Astrocyte of the hippocampus (primary cell): Measurements from ENCODE around the gene FBXO42.

ENCODE experiments used
- DNase-seq: peaks from one replicate; pipeline ENCODE4 v3.0.0; 2011; ENCODE audit warnings: low read depth, low spot score

The FBXO42 gene

DNA sequence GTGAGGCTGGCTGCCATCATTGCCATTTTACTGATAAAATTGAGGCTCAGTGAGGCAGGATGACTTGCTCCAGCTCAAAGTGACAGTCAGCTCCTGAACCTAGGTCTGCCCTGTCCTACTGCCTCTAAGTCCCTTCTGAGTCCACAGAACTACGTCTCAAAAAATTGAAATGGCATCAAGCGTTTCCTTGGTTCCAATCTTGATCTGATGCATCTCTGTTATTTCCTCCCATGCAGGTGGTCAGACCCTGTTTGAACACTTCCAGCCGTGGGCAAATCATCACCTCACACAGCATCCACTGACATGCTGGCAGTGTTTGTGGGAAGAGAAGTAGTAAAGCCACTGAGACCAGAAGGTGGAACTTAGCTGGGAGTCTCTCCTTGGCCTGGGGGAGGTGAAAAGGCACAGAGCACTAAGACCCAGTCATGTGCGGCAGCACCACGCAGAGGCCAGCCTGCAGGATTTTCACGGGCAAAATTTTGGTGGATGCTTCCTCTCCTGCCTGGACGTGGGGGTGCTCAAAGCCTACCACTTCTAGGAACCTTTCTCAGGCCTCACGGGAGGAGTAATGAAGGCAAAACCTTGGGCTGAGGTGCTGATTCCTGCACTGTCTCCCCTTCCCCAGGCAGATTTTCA, 107.5 kb downstream of the FBXO42 start:
- no peak for DNase-seq

GRCh38 chr1:16243936-16244649, 108.2 kb downstream of the FBXO42 start:
- peak; percentile 86 for DNase-seq

DNA sequence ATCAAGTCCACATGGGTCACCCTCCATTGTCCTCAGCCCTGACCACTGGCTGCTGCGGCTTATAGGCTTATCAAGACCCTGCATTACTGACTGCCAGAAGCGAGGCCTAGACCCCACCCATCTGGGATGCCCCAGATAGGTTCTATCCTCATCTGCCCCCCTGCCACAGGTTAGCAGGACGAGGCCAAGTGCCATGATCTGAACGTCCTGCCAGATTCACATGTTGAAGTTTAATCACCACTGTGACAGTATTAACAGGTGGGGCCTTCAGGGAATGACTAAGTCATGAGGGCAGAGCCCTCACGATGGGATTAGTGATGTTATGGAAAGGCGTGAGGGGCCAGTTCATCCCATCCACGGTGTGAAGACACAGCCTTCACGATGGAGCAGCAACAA, 109.1 kb downstream of the FBXO42 start:
- DNase-seq, result no peak

DNA sequence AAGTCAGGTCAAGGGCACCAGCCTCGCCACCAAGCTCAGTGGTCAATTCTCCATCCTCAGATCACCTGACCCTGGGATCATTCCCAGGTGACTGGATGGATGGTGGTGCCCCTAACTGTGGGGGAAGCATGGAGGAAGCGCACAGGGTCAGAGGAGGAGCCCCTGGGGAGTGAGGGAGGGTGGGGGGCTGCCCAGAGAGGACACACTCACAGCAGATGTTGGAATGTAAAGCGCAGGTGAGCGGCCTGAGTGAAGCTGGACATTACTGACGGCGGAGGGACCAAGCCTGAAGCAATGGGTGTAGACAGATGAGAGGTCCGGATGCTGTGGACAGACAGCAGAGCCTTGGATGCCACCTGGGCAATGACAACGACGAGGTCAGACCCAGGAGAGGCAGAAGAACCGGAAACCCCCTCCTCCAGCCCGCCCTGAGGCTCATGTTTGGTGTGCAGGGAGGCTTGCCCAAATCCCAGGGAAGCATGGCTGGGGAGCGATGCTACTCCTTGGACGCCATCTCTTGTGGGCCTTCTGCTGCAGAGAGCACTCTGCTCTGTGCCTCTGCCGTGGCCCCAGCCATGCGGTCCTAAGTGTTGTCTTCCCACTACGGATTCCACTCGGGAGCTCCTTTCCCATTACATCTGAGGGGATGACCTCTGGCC, 109.6 kb downstream of the FBXO42 start:
- DNase-seq, result no peak

DNA sequence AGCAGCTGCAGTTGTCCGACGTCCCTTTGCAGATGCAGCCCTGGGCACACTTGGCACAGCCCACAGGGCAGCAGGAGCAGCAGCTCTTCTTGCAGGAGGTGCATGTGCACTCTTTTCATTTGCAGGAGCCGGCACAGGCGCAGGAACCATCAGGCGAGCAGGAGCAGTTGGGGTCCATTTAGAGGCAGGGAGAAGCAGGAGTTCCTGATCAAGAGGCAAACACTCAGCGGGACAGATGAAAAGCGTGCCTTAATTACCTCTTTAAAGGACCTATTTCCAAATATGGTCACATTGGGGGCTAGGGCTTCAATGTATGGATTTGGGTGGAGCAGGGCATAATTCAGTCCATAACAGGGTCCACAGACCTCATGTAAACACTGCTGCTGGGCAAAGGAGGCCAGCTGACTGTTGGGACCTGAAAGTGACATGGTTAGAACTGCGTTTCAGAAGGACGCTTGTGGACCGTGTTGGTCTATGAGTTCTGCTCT, 111.0 kb downstream of the FBXO42 start:
- no peak for DNase-seq

- DNase-seq, result no peak
Measured at GRCh38 chr1:16239972-16240491, 112.2 kb downstream of the FBXO42 start.

- DNase-seq, result peak; percentile 30
Measured at GRCh38 chr1:16237343-16237830, 114.9 kb downstream of the FBXO42 start.

DNA sequence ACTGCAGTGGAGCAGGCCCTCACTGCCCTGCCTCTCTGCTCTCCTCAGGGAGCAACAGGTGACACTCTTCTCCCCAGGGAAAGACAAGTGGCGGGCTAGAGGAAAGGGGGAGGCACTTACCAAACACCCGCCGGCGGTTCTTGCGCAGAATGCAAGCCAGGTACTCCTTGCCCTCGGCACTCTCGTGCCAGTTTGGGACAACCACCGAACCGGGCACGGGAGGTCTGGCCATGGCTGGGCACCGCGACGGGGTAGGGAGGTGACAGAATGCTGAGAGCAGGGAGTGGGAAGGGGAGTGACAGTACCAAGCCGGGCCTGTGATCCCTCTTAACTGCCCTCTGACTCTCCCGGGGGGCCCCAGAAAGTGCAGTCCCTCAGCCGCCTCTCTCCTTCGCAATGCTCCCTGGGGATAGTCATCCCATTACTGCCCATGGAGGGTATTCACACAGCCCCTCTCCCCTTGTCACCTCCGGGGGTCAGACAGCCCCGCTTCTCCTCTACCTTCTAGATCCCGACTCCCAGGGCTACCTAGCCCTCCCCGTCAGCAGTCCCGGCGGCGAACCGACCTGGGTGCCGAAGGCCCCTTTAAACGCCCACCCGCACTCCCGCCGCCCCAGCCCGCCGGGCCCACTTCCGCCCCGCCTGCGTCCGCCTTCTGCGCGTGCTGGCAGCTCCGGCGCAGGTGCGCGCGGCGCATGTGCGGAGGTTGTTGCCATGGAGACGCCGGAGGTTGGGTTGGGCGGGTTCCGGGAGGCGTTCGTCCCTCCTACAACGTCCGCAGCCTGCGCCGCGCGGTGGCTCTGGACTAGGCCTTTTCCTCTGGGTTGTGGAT, 115.6 kb downstream of the FBXO42 start, which contains the start of gene CPLANE2:
Gene CPLANE2, minus strand, starts transcription at position 673 of the 832 bp plus-strand sequence. Its CDS starts 441 bp downstream, at position 232.
- peak; percentile 97 for DNase-seq

DNA sequence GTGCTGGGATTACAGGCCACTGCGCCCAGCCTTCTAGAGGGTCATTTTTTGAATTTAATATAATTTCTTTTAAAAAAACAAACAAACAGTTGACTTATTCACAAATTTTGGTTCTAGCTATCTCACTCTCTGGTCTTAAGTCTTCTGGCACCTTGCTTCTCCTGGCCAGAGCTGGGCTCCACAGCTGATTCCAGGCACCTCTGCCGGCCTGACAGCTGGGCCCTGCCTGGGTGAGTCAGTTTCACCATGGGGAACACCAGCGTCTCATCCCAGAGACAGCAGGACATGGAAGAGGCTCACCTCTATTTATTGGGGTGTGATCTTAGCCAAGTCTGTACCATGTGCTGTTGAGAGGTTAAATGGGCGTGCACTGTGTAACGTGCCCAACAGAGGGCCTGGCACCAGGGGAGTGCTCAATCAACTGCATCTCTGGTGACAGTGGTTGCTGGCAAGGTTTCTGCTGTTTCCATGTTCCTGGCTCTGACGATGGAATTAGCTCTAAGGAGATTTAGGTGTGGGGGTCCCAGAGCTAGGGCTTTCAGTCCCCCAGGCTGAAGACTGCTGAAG, 116.3 kb downstream of the FBXO42 start:
- DNase-seq, result no peak

- DNase-seq, result no peak
Measured at GRCh38 chr1:16235347-16235746, 116.9 kb downstream of the FBXO42 start.

- DNase-seq, result no peak
Measured at GRCh38 chr1:16233431-16233830, 118.8 kb downstream of the FBXO42 start.

DNA sequence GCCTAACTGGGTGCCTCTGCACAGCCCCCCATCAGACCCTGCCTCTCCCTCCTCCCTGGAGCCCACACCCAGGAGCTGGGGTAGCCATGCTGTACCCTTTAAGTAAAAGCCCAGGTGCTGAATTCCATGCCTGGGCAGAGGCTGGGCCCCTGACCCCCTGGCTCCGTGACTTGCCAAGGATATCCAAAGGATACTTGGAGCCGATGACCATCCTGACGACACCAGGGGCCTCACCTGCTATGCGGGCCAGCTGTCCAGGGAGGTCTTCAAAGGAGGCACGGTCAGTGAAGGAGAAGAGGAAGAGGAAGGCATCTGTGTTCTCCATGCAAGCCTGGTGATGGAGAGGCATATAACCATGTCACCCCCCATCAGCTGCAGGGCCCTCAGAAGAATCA, 120.0 kb downstream of the FBXO42 start:
- DNase-seq, result no peak

- DNase-seq, result peak; percentile 36
Measured at GRCh38 chr1:16231331-16232315, 120.7 kb downstream of the FBXO42 start.

DNA sequence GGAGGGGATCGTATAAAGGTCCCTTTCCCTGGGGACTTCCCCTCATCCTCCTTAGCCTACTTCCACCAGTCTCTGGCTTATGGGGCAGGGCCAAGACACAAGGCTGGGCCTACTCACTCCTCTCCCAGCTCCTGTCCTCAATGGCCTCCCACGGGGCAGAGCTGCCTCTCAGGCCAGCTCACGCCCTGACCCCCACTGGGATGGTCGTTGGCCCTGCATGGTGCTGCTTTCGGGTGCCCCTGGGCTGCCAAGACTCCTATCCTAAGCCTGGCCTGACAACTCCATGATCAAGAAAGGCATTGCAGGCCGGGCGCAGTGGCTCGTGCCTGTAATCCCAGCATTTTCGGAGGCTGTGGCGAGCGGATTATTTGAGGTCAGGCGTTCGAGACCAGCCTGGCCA, 121.5 kb downstream of the FBXO42 start:
- DNase-seq, result no peak

DNA sequence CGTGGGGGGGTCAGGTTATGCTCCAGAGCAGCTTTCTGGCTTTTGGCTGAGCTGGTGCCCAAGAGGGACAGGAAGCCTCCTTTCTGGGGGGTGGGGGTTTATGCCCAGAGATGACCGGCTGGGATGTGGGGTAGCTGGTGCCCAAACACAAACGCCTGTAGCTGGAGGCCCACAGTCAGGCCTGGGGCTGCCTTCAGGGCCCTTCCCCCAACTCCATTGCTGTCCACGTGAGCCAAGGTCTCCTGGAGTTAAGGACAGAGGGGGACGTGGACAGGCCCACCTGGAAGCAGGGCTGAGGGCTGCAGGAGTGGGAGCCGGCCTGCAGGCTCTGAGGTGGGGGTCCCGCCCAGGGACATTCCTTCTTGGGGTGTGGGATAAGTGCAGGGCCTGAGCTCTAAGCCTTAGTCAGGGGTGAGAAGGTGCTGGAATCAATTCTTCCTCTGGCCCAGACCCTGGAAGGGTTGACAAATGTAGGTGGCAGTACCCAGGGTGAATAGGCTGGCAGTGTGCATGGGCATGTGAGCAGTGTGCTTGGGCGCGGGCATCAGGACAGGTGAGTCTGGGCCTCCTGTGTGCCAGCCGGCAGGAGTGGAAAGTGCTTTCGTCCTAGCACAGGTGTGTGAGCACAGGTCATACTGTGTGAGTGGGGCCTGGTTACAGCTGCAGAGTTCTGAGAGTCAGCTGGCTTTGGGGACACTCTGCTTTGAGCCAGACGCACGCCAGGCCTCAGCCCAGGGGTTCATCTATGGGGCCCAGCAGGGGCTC, 122.1 kb downstream of the FBXO42 start:
- DNase-seq, result no peak

- peak; percentile 38 for DNase-seq
Measured at GRCh38 chr1:16226490-16227179, 125.6 kb downstream of the FBXO42 start.

DNA sequence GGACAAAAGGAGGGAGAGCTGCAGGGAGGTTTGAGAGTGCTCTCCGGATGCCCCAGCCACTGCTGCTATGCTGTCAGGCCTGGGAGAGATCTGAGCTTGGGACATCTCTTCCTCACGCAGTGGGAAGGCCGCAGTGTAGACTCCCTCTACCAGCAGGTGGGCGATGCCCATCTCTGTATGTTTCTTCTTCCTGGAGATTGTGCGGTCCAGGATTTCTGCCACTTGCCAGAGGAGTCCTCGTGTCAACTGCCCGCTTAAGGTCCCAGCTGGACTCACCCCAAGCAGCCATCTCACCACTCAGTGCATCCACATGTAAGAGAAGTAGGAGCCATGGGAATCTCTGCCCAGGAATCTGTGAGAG, 126.2 kb downstream of the FBXO42 start:
- no peak for DNase-seq

DNA sequence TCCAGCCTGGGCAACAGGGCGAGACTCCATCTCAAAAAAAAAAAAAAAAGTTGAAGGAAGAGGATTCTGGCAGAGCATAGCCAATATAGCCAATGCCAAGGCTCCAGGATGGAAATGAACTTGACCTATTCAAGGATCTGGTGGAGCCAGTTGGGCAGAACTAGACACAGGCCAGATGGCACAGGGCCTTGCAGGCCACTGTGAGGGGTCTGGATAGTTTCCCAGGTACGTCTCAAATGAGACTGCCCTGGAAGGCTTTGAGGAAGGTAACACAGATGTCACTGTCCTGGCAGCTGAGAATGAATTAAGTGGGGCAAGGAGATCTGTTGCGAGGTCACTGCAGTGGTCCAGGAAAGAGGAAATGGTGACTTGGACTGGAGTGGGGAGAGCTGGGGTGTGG, 127.8 kb downstream of the FBXO42 start:
- DNase-seq, result no peak
